Pons (tissue), 1 donor: ENCODE results near the gene NOL9.
"Not testable (repeated sequence)": the region's sequence is repeated elsewhere in the genome, so short reads cannot be mapped to it uniquely, and the experiment has no call there.

Experiments
- DNase-seq: peaks from one replicate; pipeline ENCODE4 v3.0.0-alpha.2; 2016; ENCODE audit warnings: low spot score

The NOL9 gene

DNA sequence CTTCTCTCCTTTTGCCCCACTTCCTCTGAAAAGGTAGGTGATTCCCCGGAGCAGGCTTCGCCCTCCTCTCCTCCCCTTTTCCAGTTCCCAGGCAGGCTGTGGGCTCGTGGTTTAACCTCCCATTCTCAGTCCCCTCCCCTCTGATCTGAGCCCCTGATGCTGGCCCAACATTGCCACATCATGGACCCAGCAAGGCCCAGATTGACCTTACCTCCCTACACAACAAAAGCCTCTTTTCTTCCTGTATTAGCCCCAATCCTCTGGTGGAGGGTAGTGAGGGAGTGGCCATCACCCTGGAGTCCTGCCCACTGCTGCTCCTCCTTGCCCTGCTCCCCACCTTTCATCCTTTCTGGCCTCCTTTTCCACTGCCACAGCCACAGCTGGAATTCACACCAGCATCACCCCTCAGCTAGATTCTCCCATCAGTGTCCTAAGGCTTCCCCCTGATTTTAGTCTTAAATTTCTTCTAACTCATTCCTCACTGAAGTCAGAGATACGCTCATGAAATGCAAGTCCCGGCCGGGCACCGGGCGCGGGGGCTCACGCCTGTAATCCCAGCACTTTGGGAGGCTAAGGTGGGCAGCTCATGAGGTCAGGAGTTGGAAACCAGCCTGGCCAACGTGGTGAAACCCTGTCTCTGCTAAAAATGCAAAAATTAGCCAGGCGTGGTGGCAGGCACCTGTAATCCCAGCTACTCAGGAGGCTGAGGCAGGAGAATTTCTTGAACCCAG, 18.5 kb upstream of the NOL9 start:
- DNase-seq: no peak

- no peak for DNase-seq
Measured at GRCh38 chr1:6570987-6571386, 16.7 kb upstream of the NOL9 start.

DNA sequence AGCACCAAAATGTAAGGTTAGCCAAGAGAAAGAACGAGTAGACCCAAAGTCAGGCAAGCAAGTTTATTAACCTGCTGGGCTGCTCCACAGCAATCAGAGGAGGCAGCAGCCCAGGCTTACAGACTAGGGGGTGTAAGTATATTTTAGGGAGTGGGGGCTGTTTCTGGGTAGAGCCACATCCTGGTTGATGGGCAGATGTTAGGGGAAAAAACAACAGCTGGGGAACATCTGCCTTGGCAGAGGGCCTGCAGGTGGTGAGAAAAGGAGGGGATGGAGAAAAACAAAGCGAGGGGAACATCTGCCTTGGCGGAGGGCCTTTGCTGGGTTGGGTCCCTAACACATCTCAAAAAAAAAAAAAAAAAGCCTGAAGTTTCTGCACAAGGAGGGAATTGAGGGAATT, 15.8 kb upstream of the NOL9 start:
- DNase-seq: no peak

DNA sequence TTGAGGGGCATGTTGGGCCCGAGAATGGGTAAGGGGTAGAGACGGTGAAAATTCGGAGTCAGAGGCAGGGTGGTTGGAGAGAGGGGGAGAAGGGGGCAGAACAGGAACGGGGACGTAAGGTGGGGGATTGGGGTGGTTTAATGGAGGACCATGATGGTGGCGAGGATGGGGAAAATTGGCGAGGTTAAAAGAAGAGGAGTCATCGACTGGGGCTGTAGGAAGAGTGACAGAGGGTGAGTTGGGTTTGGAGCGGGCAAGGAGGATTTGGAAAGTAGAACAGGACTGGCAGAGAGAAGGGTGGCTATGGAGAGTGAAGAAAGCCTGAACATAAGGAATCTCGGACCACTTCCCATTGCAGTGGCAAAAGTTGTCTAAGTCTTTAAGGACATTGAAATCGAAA, 14.7 kb upstream of the NOL9 start:
- DNase-seq: no peak

DNA sequence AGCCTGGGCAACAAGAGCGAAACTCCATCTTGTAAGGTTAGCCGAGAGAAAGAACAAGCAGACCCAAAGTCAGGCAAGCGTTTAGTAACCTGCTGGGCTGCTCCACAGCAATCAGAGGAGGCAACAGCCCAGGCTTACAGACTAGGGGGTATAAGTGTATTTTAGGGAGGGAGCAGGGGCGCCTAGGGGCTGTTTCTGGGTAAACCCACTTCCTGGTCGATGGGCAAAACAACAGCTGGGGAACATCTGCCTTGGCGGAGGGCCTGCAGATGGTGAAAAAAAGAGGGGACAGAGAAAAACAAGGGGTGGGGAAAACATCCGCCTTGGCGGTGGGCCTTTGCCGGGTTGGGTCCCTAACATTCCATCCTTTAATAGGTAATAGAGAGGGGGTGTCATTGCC, 6.0 kb upstream of the NOL9 start:
- DNase-seq: no peak

- DNase-seq: not testable (repeated sequence)
Measured at GRCh38 chr1:6559161-6559560, 4.8 kb upstream of the NOL9 start.

DNA sequence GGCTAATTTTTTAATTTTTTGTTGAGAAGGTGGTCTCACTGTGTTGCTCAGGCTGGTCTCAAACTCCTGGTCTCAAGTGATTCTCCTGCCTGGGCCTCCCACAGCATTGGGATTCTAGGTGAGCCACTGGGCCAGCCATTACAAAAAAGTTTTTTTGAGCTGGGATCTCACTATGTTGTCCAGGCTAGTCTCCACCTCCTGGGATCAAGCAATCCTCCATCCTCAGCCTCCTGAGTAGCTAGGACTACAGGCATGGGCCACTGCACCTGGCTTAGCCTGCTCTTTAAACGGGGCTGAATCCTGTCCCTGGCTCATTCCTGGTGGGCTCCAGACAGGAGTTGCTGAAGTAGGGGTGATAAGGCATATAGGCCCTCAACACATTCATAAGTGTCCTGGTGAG, 3.3 kb upstream of the NOL9 start:
- DNase-seq: no peak

DNA sequence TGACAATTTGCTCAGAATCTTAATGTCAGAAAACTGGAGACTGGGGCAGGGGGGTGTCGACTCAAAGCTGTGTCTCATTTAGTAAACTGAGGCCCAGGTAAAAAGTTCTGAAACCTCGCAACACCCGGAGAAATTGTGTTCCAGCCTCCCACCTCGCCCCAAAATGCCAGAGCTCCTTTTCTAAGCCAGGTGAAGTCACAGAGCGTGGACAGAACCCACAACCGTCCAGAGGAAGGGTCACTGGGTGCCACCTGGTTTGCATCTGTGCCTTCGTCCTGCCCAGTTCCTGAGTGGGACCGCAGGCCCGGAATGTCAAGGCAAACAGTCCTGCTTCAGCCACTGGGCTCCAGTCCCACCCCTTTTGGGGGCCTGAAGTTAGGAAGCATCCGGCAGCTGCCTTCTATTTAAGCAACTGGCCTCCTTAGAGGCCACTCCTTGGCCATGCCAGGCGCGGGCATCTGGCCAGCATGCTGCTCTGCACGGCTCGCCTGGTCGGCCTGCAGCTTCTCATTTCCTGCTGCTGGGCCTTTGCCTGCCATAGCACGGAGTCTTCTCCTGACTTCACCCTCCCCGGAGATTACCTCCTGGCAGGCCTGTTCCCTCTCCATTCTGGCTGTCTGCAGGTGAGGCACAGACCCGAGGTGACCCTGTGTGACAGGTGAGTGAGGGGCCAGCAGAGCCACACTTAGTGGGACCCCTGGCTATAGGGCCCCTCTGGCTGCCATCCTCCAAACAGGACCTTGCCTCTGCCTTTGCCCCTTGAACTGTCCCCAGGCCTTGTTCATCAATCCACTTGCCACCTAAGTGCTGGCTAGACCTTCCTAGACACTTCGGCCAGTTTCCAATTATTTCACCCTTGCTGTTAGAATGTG, 830 bp upstream of the NOL9 start, which contains the start of gene TAS1R1:
Gene TAS1R1, plus strand, starts transcription at position 401 of the 872 bp plus-strand sequence. Its CDS starts 67 bp downstream, at position 468.
- peak; percentile 12 for DNase-seq

- DNase-seq: no peak
Measured at GRCh38 chr1:6547301-6547700, 7.0 kb downstream of the NOL9 start.

GRCh38 chr1:6546326-6546725, 8.0 kb downstream of the NOL9 start:
- no peak for DNase-seq

DNA sequence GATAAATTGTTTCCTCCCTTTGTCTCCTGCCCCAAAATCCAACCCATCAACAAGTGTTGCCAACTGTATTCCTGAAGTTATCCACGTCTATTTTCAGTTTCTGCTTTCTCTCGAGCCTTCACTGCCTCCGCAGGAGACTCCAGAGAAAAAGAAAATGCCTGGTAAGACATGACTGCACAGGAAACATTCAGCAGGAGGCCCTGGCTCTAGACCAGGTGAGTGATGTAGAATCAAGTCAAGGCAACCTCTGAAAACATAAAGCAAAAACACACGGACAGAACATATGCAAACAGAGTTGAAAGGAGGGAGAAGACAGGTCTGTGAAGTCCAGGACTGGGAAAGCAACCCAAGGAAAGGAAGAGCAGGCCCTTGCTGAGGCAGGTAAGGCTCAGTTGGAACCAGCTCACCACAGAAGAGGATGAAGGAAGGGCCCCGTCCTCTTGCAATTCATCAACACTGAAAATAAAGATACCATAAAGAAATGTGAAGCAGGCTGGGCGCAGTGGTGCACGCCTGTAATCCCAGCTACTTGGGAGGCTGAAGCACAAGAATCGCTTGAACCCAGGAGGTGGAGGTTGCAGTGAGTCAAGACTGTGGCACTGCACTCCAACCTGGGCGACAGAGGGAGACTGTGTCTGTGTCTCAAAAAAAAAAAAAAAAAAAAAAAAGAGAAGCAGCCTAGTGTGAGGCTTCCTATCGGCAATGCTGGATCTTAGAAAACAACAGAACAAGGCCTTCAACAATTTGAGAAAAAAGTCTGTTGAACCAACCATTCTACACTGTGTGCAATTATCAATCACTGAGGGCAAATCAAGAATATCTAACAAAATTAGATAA, 8.8 kb downstream of the NOL9 start:
- DNase-seq: no peak

DNA sequence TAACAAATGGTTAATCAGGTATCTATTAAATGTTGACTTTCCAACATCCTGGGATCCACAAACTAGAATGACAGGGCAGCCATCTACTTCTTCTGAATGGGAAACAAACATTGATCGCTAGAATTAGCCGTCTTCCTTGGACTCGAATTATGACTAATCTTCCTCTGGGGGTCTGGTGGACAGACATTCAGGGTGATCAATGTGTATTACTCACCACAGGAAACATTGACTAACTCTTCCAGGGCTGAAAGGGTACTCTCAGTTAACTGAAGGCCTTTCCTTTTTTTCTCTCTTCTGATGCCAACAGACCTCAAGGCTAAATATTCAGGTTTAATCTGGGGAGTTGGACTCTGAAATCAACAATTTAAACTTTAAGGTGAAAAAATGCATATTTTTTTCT, 9.5 kb downstream of the NOL9 start:
- DNase-seq: no peak

GRCh38 chr1:6538956-6539355, 15.4 kb downstream of the NOL9 start:
- DNase-seq: no peak

DNA sequence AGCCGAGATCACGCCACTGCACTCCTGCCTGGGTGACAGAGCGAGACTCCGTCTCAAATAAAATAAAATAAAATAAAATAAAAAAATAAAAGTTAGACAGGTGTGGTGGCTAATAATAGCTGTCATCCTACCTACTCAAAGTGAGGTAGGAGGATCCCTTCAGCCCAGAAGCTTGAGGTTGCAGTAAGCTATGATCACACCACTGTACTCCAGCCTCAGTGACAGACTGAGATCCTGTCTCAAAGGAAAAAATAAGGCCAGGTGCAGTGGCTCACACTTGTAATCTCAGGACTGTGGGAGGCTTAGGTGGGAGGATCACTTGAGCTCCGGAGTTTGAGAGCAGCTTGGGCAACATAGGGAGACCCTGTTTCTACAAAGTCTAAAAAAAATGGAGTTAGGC, 18.0 kb downstream of the NOL9 start:
- DNase-seq: no peak

DNA sequence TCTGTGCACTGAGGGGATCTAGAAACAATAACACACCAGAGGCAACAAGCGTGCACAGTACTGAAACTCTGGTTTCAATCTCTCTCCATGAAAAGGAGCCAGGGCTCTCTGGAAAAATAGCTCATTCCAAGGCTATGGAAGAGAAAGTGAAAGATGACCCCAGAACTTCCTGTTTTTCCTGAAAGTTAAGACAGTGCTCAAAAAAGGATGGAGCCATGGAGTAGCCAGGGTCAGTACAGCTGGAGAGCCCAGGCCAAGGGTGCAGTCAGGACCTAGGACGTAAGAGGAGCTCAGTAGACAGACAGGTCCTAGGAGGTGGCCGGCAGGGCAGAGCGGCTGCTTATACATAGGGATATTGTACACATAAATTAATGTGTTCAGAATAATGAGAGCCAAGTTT, 19.1 kb downstream of the NOL9 start:
- DNase-seq: no peak

GRCh38 chr1:6534248-6534822, 20.0 kb downstream of the NOL9 start:
- no peak for DNase-seq

DNA sequence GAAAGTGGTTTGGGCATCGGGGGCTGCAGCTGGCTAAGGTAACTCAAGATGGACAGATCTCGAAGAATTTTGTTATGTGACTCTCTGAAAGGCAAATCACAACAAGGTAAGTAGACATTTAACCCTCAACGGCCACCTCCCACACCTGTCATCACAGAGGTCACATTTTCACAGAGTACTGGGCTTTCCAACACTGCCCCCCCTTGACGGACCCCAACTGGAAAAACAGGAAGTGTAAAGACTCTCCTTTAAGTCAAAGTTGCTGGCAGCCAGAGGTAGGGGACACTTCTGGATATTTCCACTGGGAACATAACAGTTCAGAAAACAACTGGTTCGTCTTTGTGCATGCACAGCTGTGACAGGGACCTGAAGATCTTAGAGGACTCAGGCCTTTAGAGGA, 22.3 kb downstream of the NOL9 start:
- DNase-seq: no peak

- no peak for DNase-seq
Measured at GRCh38 chr1:6530504-6531160, 23.7 kb downstream of the NOL9 start.

DNA sequence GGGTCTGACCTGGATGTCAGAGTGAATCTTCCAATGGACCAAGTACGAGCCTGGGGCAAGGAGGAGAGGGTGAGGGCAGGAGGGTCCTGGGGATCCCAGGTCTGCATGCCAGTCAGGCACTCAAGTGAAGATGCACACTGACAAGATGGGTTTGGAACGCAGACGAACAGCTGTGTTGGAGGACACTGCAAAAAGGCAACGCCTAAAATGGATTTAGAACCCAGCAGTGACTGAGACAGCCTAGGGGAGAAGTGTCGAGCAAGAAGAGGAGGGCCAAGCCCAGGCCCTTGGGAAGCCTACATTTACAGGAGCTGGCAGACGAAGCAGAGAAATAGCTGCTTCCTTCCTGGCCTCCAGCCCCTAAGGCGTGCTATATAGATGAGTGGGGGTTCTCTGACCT, 25.8 kb downstream of the NOL9 start:
- no peak for DNase-seq

GRCh38 chr1:6526316-6526715, 28.0 kb downstream of the NOL9 start:
- no peak for DNase-seq

GRCh38 chr1:6523566-6523965, 30.7 kb downstream of the NOL9 start:
- DNase-seq: peak; percentile 39

DNA sequence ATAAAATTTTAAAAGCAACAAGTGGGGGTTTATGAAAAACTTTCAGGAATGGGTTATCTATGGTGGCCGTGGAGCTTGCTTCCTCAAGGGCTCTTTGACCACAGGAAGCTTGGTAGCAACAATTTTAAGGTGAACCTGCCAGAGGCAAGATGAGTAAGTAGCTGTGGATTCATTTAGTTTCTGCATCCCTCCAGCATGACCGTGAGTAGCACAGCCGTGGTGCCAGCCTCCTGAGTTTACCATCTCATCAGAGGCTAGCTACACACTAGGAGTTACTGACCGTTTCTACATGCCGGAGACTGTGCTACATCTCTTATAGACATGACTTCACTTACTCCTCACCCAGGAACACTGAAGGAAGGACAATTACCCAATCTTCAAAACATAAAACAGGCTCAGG, 32.8 kb downstream of the NOL9 start:
- DNase-seq: no peak
